ENCODE data around the gene DHRS2. TPM values are rescaled to one million over a fixed set of nuclear protein-coding genes. Genes with fewer than 3 reads are reported as not detected.
"Not testable (repeated sequence)": the region's sequence is repeated elsewhere in the genome, so short reads cannot be mapped to it uniquely, and the experiment has no call there.

DHRS2 gene
- total RNA-seq, 1 donor from 2014 or later, result not detected

- no peaks in the 10 kb centered on the region for H3K27me3 Mint-ChIP-seq (ENCODE audit: unreplicated experiment)
- no peak overlapping the region for H3K4me3 Mint-ChIP-seq (ENCODE audit: unreplicated experiment)
- no peaks in the 10 kb centered on the region for H3K4me1 Mint-ChIP-seq (ENCODE audit: unreplicated experiment)
- no peaks in the 10 kb centered on the region for H3K9me3 Mint-ChIP-seq (ENCODE audit: unreplicated experiment)
- TF ChIP-seq CTCF (IDR thresholded peaks at IDR 0.05; ENCODE audit: unreplicated experiment), result no peak
- H3K27ac Mint-ChIP-seq (ENCODE audit: unreplicated experiment), result no peak overlapping the region
- no peak for DNase-seq (ENCODE audit: low spot score)
- no peaks in the 10 kb centered on the region for H3K36me3 Mint-ChIP-seq (ENCODE audit: low read depth, unreplicated experiment)
Measured at GRCh38 chr14:23675906-23676305, 39.7 kb downstream of the DHRS2 start.

- H3K9me3 Mint-ChIP-seq (ENCODE audit: unreplicated experiment), result no peaks in the 10 kb centered on the region
- no peaks in the 10 kb centered on the region for H3K4me1 Mint-ChIP-seq (ENCODE audit: unreplicated experiment)
- H3K4me3 Mint-ChIP-seq (ENCODE audit: unreplicated experiment), result no peak overlapping the region
- no peak overlapping the region for H3K27ac Mint-ChIP-seq (ENCODE audit: unreplicated experiment)
- DNase-seq (ENCODE audit: low spot score), result no peak
- TF ChIP-seq CTCF (IDR thresholded peaks at IDR 0.05; ENCODE audit: unreplicated experiment), result no peak
- no peaks in the 10 kb centered on the region for H3K27me3 Mint-ChIP-seq (ENCODE audit: unreplicated experiment)
- H3K36me3 Mint-ChIP-seq (ENCODE audit: low read depth, unreplicated experiment), result no peaks in the 10 kb centered on the region
Measured at GRCh38 chr14:23681337-23681736, 45.2 kb downstream of the DHRS2 start.

- not testable (repeated sequence) for H3K4me1 Mint-ChIP-seq (ENCODE audit: unreplicated experiment); H3K9me3 Mint-ChIP-seq (ENCODE audit: unreplicated experiment); H3K27me3 Mint-ChIP-seq (ENCODE audit: unreplicated experiment); H3K27ac Mint-ChIP-seq (ENCODE audit: unreplicated experiment); H3K4me3 Mint-ChIP-seq (ENCODE audit: unreplicated experiment); H3K36me3 Mint-ChIP-seq (ENCODE audit: low read depth, unreplicated experiment); DNase-seq (ENCODE audit: low spot score)
Measured at GRCh38 chr14:23689709-23690514, 53.7 kb downstream of the DHRS2 start.

DNA sequence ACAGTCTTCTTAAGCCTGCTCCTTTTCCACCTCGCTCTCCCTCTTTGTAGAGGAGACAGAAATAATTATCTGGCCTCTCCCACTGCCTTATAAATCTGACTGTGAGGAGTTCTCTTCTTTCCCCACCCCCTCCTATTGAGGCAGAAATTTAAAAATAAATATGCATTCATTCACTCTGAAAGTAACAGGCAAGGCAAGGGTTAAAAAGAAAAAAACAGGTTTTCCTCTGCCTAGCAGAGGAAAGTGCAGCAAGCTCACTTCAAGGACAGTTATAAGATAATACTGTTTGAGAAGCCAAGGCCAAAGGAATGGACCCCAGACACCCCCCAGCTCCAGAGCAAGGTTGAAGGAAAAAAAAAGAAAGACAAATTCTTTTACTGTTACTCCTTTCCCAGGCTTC is 56.3 kb downstream of the DHRS2 start:
- Mint-ChIP-seq H3K36me3 (ENCODE audit: low read depth, unreplicated experiment) (peaks cover 6% of the 10 kb centered on the region), H3K4me3 (ENCODE audit: unreplicated experiment) (no peak overlapping the region), H3K27me3 (ENCODE audit: unreplicated experiment) (no peaks in the 10 kb centered on the region), H3K27ac (ENCODE audit: unreplicated experiment) (no peak overlapping the region), H3K4me1 (ENCODE audit: unreplicated experiment) (peaks cover 6% of the 10 kb centered on the region), H3K9me3 (ENCODE audit: unreplicated experiment) (no peaks in the 10 kb centered on the region)
- TF ChIP-seq CTCF (IDR thresholded peaks at IDR 0.05; ENCODE audit: unreplicated experiment), result no peak
- no peak for DNase-seq (ENCODE audit: low spot score)

- no peak for TF ChIP-seq CTCF (IDR thresholded peaks at IDR 0.05; ENCODE audit: unreplicated experiment)
- Mint-ChIP-seq H3K4me1 (ENCODE audit: unreplicated experiment) (peaks cover 6% of the 10 kb centered on the region), H3K27me3 (ENCODE audit: unreplicated experiment) (no peaks in the 10 kb centered on the region), H3K9me3 (ENCODE audit: unreplicated experiment) (no peaks in the 10 kb centered on the region), H3K36me3 (ENCODE audit: low read depth, unreplicated experiment) (peaks cover 6% of the 10 kb centered on the region), H3K4me3 (ENCODE audit: unreplicated experiment) (no peak overlapping the region), H3K27ac (ENCODE audit: unreplicated experiment) (no peak overlapping the region)
- no peak for DNase-seq (ENCODE audit: low spot score)
Measured at GRCh38 chr14:23693252-23693775, 57.1 kb downstream of the DHRS2 start.

Data from endothelial cell (in vitro differentiated cells).